Tibial nerve (tissue), 4 donors: ENCODE data around the gene ZNF746. TPM values are rescaled to one million over a fixed set of nuclear protein-coding genes. Genes with fewer than 3 reads are reported as not detected.

Source experiments
- DNase-seq, 2 donors: peaks; one replicate each; pipeline ENCODE4 v3.0.0-alpha.2; 2019; ENCODE audit warnings: low spot score in 2 of 2
- H3K27ac ChIP-seq, 4 donors: fragments of 200-600 bp; sonication (generic) in 3 of 4; one replicate each; pipeline ENCODE4 v1.5.1; 2017 to 2019; ENCODE audit warnings: mild to moderate bottlenecking in 1 of 4
- H3K27me3 ChIP-seq, 2 donors: fragments of 200-600 bp; sonication (generic) in 1 of 2; one replicate each; pipeline versions ENCODE4 v1.5.1 to v1.6.0; 2017 to 2019
- H3K36me3 ChIP-seq, 3 donors: fragments of 200-600 bp; sonication (generic); one replicate each; pipeline ENCODE4 v1.5.1; 2018 to 2019
- H3K4me1 ChIP-seq, 4 donors: fragments of 200-600 bp; sonication (generic) in 3 of 4; one replicate each; pipeline ENCODE4 v1.5.1; 2017 to 2019
- H3K4me3 ChIP-seq, 4 donors: fragments of 200-600 bp; sonication (generic) in 3 of 4; one replicate each; pipeline ENCODE4 v1.5.1; 2017 to 2019; ENCODE audit warnings: mild to moderate bottlenecking in 1 of 4, moderate library complexity in 1 of 4
- H3K9me3 ChIP-seq, 4 donors: fragments of 200-600 bp; sonication (generic) in 3 of 4; one replicate each; pipeline ENCODE4 v1.5.1; 2017 to 2019
- EP300 ChIP-seq, 2 donors: sonication (generic); formaldehyde crosslinking; IDR thresholded peaks; one replicate each; pipeline ENCODE4 v1.6.1; 2017; ENCODE audit warnings: antibody characterized with exemption in 2 of 2, mild to moderate bottlenecking in 1 of 2
- POLR2A ChIP-seq, 2 donors: fragments of 450-650 bp; IDR thresholded peaks; one replicate each; pipeline ENCODE4 v1.6.1; 2017; ENCODE audit warnings: antibody characterized with exemption in 2 of 2, mild to moderate bottlenecking in 2 of 2, moderate library complexity in 2 of 2
- WGBS, 2 donors: methylation state at CpG; one replicate each; pipeline ENCODE4 v1.1.5; 2018; 5-methylcytosine and 5-hydroxymethylcytosine counted together
- total RNA-seq, 4 donors: library from RNA; depleted of rRNA; stranded (reverse); fragments of >200 nt; gene quantifications; one replicate each; pipeline ENCODE4 v1.1.0, GENCODE V29; 2016
- TF ChIP-seq, protein P1 (sequence below), 5 experiments: fragments of 200-600 bp in 3 of 5; fragments of 450-650 bp in 2 of 5; sonication (generic) in 3 of 5; IDR thresholded peaks; one replicate each; pipeline ENCODE4 v1.5.1; 2016 to 2019; ENCODE audit warnings: antibody characterized with exemption in 5 of 5, mild to moderate bottlenecking in 3 of 5, moderate library complexity in 2 of 5

Gene ZNF746
- total RNA-seq, 4 donors from 2014 or later, result 28.4 to 43.2 (median 32.9) TPM

DNA sequence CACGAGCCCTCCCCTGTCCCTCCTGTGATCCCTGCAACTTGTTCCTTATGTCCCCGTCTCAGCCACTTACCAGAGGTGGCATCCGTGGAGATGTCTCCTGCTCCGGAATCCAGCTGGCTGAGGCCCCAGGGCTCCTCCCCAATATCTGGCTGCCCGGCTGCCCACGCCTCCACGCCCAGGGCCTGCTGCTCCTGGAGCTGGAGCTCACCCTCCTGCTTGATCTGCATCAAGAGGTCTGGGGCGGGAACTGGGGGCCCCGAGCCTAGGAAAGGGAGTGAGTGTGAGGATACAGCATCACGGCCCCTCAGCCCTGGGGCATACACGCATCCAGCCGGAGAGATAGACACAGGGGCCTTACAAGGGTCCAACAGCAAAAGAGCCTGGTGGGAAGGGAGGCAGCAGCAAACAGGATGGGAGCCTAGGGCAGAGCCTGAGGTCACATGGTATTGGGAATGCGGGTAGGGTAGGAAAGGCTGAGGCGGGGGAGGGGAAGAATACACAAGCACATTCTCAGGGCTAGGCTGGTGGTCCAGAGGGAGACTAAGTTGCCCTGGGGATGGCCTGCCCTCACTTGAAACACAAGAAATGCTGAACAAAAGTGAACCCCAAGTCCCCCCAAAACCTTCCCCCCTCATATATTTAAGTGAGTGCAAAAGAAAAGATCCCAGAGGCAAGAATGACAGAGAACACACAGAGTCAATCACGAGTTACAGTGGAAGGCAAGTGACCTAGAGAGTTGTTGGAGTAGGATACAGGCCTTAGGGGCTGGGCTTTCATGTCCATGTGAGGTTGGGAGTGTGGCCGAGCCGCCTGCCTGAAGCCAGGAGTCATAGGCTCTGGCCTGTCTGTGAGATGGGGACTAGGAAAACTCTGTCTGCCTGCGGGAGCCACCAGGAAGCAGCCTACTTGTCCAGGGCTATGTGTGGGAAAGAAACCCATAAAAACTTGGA lies 19.8 kb downstream of the ZNF746 start:
- H3K4me3 ChIP-seq, result no peak overlapping the region
- peaks cover 3 to 81% (median 15%) of the 10 kb centered on the region in 3 donors for H3K36me3 ChIP-seq
- whole genome bisulfite sequencing, 2 donors, result 92 to 93% methylated on average over 14 to 18 of the region's 18 CpGs
- TF ChIP-seq POLR2A (IDR thresholded peaks at IDR 0.05) (no peak), EP300 (IDR thresholded peaks at IDR 0.05) (no peak)
- TF ChIP-seq, protein P1, sequence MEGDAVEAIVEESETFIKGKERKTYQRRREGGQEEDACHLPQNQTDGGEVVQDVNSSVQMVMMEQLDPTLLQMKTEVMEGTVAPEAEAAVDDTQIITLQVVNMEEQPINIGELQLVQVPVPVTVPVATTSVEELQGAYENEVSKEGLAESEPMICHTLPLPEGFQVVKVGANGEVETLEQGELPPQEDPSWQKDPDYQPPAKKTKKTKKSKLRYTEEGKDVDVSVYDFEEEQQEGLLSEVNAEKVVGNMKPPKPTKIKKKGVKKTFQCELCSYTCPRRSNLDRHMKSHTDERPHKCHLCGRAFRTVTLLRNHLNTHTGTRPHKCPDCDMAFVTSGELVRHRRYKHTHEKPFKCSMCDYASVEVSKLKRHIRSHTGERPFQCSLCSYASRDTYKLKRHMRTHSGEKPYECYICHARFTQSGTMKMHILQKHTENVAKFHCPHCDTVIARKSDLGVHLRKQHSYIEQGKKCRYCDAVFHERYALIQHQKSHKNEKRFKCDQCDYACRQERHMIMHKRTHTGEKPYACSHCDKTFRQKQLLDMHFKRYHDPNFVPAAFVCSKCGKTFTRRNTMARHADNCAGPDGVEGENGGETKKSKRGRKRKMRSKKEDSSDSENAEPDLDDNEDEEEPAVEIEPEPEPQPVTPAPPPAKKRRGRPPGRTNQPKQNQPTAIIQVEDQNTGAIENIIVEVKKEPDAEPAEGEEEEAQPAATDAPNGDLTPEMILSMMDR (IDR thresholded peaks at IDR 0.05), result no peak
- no peak for DNase-seq
- H3K27me3 ChIP-seq, result no peaks in the 10 kb centered on the region
- H3K4me1 ChIP-seq, result no peaks in the 10 kb centered on the region
- H3K9me3 ChIP-seq, result no peaks in the 10 kb centered on the region
- no peak overlapping the region for H3K27ac ChIP-seq

DNA sequence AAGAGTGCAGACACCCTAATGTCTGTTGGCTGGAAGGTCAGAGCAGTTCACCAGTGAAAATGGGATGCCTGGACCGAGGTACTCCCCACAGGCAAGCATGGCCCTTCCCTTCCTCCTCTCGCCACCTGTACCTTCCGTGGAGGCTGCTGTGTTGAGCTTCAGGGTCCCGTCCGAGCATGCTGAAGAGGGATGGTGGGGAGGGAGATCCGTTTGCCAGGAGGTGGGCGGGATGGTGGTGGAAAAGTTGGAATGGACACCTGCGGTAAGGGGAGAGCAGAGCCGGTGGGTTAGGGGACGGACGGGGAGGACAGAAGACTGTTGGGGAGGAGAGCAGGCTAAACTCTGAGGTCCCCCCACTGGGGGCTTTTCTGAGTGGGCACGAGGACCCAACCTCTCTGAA lies 20.8 kb downstream of the ZNF746 start:
- Histone ChIP-seq H3K27ac (no peak overlapping the region), H3K27me3 (no peaks in the 10 kb centered on the region), H3K9me3 (no peaks in the 10 kb centered on the region), H3K4me1 (no peaks in the 10 kb centered on the region), H3K36me3 (peaks cover 3 to 82% (median 15%) of the 10 kb centered on the region in 3 donors), H3K4me3 (no peak overlapping the region)
- 94 to 95% methylated on average over 12 of the region's 12 CpGs for WGBS, 2 donors
- DNase-seq, result no peak
- no peak for TF ChIP-seq EP300 (IDR thresholded peaks at IDR 0.05)
- no peak for TF ChIP-seq POLR2A (IDR thresholded peaks at IDR 0.05)
- TF ChIP-seq, protein P1 (IDR thresholded peaks at IDR 0.05), result no peak

DNA sequence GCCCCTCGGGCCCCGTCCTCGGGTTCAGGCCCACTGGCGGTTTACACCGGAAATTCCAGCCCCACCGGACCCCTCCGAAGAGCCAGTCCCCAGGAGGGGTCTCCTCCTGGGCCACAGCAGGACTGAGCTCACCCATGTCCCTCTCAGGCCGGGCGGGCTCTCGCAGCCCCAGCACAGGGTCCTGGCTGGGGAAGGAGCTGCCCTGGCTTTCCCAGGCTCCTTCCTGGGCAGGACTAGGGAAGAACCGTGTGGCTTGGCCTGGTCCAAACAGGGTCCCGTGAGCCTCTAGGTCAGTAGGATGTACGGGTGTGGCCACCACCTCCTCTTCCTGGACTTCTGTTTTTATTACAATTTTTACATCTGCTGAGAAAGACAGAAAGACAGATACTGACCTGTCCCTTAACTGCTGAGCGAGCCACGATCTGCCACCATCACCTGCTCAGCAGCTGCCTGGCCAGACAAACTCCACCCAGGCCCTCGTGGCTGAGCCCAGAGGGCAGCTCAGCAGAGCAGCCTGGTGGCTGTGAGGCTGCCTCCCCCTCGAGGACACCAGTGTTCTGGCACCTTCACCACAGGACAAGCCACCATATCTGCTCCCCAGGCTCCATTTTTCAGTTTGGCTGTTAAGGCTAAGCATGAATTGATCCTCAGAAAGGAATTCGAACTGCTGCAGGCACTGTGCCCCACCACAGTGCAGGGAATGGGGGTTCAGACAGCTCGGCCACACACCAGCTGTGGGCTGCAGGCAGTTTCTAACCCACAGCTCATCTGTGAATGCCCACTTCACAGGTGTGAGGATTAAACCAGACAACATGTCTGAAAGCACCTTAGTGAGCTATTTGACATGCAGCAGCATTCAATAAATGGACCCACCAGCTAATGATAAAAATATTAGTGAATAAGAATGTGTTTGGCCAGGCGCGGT lies 22.2 kb downstream of the ZNF746 start:
- DNase-seq, result no peak
- Histone ChIP-seq H3K36me3 (peaks cover 3 to 96% (median 15%) of the 10 kb centered on the region in 3 donors), H3K4me1 (no peaks in the 10 kb centered on the region), H3K9me3 (peaks cover 0 to 5% (median 0%) of the 10 kb centered on the region in 4 donors), H3K4me3 (no peak overlapping the region), H3K27ac (no peak overlapping the region), H3K27me3 (no peaks in the 10 kb centered on the region)
- TF ChIP-seq POLR2A (IDR thresholded peaks at IDR 0.05), result no peak
- TF ChIP-seq, protein P1 (IDR thresholded peaks at IDR 0.05), result no peak
- no peak for TF ChIP-seq EP300 (IDR thresholded peaks at IDR 0.05)
- 93 to 95% methylated on average over 20 to 21 of the region's 21 CpGs for WGBS, 2 donors

DNA sequence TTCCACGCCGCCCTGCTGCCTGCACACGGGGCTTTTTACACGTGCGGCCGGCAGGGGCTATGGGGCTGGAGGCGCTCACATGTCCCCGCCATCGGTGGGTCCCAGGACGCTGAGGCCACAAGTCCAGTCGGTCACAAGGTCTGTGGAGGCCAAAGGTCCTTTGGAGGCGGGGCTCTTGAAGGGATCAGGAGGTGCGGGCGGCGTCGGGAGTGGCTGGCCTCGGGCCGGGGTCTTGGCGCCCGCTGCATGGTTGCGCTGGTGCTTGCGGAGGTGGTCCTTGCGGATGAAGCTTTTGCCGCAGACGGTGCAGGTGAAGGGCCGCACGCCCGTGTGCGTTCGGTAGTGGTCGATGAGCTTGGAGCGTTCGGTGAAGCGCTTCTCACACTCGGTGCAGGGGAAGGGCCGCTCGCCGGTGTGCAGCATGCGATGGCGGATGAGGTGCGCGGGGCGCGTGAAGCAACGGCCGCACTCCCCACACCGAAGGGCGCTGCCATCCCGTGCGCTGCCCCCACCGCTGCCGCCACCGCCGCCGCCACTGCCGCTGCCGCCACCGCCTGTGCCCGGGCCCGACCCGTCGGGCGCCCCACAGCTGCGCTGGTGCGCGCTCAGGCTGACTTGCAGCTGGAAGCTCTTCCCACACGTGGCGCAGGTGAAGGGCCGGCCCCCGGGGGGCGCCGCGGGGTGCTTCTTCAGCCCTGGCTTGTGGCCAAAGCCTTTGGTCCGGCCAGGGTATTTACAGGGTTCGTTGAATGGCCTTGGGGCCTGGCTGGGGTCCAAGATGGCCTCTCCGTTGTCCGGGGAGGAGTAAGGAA lies 23.1 kb downstream of the ZNF746 start:
- H3K36me3 ChIP-seq, result peaks cover 3 to 98% (median 15%) of the 10 kb centered on the region in 3 donors
- TF ChIP-seq EP300 (IDR thresholded peaks at IDR 0.05) (no peak), POLR2A (IDR thresholded peaks at IDR 0.05) (no peak)
- TF ChIP-seq, protein P1 (IDR thresholded peaks at IDR 0.05), result no peak
- no peaks in the 10 kb centered on the region for H3K27me3 ChIP-seq
- H3K4me3 ChIP-seq, result no peak overlapping the region
- 95 to 96% methylated on average over 73 to 76 of the region's 77 CpGs for WGBS, 2 donors
- H3K9me3 ChIP-seq, result peaks cover 0 to 5% (median 0%) of the 10 kb centered on the region in 4 donors
- DNase-seq, result no peak
- no peak overlapping the region for H3K27ac ChIP-seq
- no peaks in the 10 kb centered on the region for H3K4me1 ChIP-seq
